Retinal pigment epithelial cell (primary cell): Measurements from ENCODE around the gene ATP6AP1.

Experiments used
- DNase-seq: peaks from one replicate; pipeline ENCODE4 v3.0.0-alpha.2; 2010; ENCODE audit warnings: low read depth
- H3K4me3 ChIP-seq: 2 replicates; pipeline ENCODE4 v1.5.1; 2011; ENCODE audit warnings: mild to moderate bottlenecking, low read length, control low read depth, moderate library complexity
- TF ChIP-seq, protein P1 (sequence below): conservative IDR thresholded peaks from 2 replicates; pipeline ENCODE4 v1.5.1; 2011; ENCODE audit warnings: low read depth, low read length, control low read depth, inconsistent platforms

ATP6AP1 gene

DNA sequence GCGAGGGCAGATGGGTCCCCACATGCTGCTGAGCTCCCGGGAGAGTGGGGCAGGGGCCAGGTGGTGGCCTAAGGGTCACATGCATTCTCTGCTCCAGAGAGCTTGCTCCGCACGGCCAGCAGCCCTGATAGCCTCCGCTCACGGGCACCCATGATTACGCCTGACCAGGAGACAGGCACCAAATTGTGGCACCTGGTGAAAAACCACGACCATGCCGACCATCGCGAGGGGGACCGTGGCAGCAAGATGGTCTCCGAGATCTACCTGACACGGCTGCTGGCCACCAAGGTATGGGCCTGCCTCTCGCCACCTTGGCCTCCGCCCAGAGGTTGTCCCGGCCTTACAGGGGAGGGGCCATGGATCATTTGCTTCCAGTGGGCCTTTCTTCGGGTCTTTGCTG is 41.4 kb downstream of the ATP6AP1 start:
- no peak for DNase-seq
- no peak overlapping the region for H3K4me3 ChIP-seq
- TF ChIP-seq, protein P1, sequence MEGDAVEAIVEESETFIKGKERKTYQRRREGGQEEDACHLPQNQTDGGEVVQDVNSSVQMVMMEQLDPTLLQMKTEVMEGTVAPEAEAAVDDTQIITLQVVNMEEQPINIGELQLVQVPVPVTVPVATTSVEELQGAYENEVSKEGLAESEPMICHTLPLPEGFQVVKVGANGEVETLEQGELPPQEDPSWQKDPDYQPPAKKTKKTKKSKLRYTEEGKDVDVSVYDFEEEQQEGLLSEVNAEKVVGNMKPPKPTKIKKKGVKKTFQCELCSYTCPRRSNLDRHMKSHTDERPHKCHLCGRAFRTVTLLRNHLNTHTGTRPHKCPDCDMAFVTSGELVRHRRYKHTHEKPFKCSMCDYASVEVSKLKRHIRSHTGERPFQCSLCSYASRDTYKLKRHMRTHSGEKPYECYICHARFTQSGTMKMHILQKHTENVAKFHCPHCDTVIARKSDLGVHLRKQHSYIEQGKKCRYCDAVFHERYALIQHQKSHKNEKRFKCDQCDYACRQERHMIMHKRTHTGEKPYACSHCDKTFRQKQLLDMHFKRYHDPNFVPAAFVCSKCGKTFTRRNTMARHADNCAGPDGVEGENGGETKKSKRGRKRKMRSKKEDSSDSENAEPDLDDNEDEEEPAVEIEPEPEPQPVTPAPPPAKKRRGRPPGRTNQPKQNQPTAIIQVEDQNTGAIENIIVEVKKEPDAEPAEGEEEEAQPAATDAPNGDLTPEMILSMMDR = no peak

DNA sequence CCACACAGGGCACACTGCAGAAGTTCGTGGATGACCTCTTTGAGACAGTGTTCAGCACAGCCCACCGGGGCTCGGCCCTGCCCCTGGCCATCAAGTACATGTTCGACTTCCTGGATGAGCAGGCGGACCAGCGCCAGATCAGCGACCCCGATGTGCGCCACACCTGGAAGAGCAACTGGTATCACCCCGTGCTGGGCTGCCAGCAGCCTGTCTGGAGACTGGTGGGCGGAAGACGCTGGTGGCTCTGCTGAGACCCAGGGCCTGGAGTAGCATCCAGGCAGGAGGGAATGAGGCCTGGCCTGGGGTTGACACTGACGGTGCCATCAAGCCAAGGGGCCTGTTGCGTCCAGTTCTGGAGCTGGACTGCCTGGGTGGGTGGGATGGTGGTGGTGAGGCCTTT is 42.0 kb downstream of the ATP6AP1 start:
- TF ChIP-seq, protein P1 = no peak
- DNase-seq = no peak

DNA sequence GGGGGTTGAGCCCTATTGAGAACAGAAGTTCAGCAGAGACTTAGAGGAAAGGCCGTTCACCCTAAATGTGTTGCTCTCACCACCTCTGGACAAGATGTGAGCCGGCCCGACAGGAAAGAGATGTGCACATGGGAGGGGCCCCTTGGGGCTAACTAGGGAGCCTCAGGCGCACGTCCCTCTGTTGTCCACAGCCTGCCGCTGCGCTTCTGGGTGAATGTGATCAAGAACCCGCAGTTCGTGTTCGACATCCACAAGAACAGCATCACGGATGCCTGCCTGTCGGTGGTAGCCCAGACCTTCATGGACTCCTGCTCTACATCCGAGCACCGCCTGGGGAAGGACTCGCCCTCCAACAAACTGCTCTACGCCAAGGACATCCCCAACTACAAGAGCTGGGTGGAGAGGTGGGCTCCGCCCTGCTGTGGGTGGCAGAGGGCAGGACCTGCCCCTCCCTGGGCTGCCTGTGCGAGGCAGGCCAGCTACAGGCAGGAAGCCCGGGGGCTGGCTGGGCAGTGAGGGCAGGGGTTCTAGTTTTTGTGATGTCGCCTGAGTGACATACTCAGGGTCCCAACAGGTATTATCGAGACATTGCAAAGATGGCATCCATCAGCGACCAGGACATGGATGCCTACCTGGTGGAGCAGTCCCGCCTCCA is 42.6 kb downstream of the ATP6AP1 start:
- no peak overlapping the region for H3K4me3 ChIP-seq
- TF ChIP-seq, protein P1 = no peak
- DNase-seq = no peak

More for the DNA sequence above, 42.0 kb downstream of the ATP6AP1 start:
- H3K4me3 ChIP-seq = no peak overlapping the region

DNA sequence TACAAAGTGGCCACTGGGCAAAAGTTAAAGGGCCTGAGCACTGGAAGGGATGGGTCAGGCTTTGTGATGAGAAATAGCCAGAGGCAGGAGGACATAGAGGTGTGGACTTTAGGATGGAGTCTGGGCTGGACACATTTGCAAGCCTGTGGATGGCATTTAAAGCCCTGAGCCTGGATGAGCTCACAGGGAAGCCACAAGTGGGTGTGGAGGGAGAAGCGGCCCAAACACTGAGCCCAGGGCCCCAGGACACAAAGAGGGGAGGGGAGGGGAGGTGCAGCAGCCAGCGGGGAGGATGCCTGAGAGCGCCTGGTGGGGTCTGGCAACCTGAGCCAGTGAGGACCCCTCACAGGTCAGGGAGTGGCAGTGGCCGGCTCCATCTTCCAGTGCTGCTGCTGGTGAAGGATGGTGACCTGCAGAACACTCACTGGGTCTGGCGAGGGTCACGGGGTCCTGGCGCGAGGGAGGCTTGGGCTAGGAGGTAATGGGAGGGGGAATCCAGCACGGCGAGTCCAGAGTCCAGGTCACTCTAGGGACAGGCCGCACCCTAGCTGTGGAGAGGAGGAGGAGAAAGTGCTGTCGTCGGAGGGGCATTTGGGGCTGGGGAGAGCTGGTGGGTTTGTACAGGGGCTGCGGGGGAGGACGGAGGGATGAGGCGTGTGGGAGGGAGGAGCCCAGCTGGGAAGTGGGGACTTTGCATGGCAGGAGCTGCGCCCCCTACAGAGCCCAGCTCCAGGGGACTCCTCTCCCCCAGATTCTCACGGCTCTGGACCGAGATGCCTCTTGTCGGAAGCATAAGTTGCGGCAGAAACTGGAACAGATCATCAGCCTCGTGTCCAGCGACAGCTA is 43.6 kb downstream of the ATP6AP1 start:
- TF ChIP-seq, protein P1 = no peak
- DNase-seq = no peak

DNA sequence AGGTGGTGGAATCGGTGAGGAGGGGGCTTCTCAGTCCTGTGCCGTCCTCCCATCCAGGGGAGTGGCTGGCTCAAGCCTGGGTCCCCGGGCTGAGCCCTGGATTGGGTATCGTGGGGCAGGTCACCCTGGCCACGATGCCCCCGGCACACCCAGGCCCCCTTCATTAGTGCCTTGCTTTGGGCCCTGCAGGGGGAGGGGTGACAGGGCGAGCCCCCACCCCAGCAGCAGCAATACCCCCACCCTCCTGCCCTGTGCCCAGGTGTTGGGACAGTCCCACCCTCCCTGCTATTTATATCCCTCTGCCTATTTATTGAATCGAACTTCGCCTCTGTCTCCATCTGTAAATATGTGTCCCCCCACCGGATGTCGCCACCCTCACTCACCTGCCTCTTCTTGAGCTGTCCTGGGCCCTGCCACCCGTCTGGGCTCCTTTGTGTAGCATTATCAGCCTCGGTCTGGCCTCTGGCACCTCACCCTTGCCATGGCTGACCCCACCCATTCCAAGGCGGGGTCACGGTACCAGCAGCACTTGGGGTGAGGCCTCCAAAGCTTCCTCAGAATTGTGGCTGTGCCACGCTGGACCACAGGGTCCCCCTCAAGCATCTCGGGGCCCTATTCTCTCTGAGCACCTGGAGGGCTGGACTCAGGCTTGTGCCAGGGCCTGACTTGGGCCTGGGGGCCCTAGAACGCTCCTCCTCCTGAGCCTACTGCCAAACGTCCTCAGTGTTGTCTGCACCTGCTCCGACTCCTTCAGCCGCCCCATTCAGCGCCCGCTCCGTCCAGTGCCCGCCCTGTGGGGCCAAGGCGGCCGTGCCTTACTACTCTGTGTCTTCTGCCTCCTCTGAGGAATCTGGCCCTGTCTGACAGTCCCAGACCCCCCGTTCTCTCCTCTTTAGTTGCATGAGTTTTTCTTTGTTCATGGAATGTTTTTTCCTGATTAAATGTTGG is 44.5 kb downstream of the ATP6AP1 start:
- H3K4me3 ChIP-seq = no peak overlapping the region
- TF ChIP-seq, protein P1 = no peak

More for the DNA sequence above, 43.6 kb downstream of the ATP6AP1 start:
- H3K4me3 ChIP-seq = no peak overlapping the region

DNA sequence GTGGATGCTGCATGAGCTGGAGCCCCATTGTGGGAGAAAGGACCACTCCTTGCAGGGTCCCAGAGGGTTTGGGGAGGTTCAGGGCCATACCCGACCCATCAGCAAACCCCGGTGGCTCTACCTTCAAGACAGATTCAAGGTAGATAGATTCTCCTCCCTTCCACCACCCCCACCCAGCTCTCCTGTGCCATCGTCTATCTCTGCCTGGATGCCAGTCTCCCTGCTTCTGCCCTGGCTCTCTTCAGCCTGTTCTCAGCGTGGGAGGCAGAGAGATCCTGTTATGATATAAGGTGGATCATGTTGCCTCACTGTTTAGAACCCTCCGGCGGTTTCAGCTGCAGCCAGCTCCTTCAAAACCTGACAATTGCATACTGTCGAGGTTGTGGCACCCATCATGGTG is 45.2 kb downstream of the ATP6AP1 start:
- H3K4me3 ChIP-seq = no peak overlapping the region
- DNase-seq = no peak
- TF ChIP-seq, protein P1 = no peak

More for the DNA sequence above, 44.5 kb downstream of the ATP6AP1 start:
- no peak for DNase-seq
